K562 (cell line): ENCODE results near the gene SS18L1. TPM values are rescaled to one million over a fixed set of nuclear protein-coding genes. Genes with fewer than 3 reads are reported as not detected.

Experiments
- ATAC-seq: fragments of 200-7000 bp; cut with Tn5 transposase; 3 replicates; pipeline ENCODE4 v1.9.1; 2020; ENCODE audit warnings: moderate library complexity
- BruUV-seq: library from RNA; stranded (reverse); fragments of 400-500 nt; replicated peaks from 2 replicates; lab custom pipeline; 2021; lab: Mats Ljungman, UMichigan
- CTCF ChIA-PET: fragments of 300-600 bp; formaldehyde crosslinking; extraction: SDS; loops from one replicate; lab custom pipeline; 2021; ENCODE audit warnings: low intra/inter-chr PET ratio; lab: Yijun Ruan, JAX
- POLR2A ChIA-PET: fragments of 300-600, 350-650 bp; sonication (Branson Sonifier 250); formaldehyde crosslinking; extraction: SDS; loops from one replicate; lab custom pipeline; 2021; ENCODE audit warnings: antibody characterized with exemption, inconsistent platforms; lab: Yijun Ruan, JAX
- DNase-seq, 4 experiments: peaks; one replicate each; pipeline versions ENCODE4 v3.0.0 to v3.0.0-alpha.2; 2011 to 2018; ENCODE audit warnings: low spot score in 3 of 4, mixed read lengths in 3 of 4; ENCODE audit errors: extremely low read depth in 1 of 4
- FAIRE-seq: peaks from 2 replicates; lab custom pipeline; 2011; peaks lifted over from hg19 to GRCh38; lab: Jason Lieb, UNC
- H2AFZ ChIP-seq: 2 replicates; pipeline ENCODE4 v1.6.0; 2011; ENCODE audit warnings: low read depth, low read length, control low read depth, inconsistent platforms
- H3K27ac ChIP-seq: fragments of 200-600 bp; 3 replicates; pipeline ENCODE4 v1.8.0; 2011; ENCODE audit warnings: low read depth, mild to moderate bottlenecking, control low read depth, inconsistent platforms, low read length, moderate library complexity, mixed read lengths; ENCODE audit errors: extremely low read depth
- H3K27me3 ChIP-seq, 2 experiments: fragments of 300-600 bp in 1 of 2; 2 replicates in 1 of 2; 3 replicates in 1 of 2; pipeline versions ENCODE4 v1.6.0 to v1.8.0; 2011; ENCODE audit warnings: inconsistent platforms in 2 of 2, low read length in 2 of 2, mild to moderate bottlenecking in 1 of 2, mixed read lengths in 1 of 2, moderate library complexity in 1 of 2; ENCODE audit not compliant: control insufficient read depth in 2 of 2, insufficient read depth in 2 of 2
- H3K36me3 ChIP-seq: fragments of 300-600 bp; 3 replicates; pipeline ENCODE4 v1.8.0; 2011; ENCODE audit warnings: mild to moderate bottlenecking, low read length, inconsistent platforms; ENCODE audit not compliant: control insufficient read depth, insufficient read depth
- H3K4me1 ChIP-seq, 2 experiments: fragments of 200-600 bp in 1 of 2; replicated peaks in 1 of 2; 2 replicates in 1 of 2; 3 replicates in 1 of 2; pipeline versions ENCODE4 v1.5.1 to v1.8.0; 2011; ENCODE audit warnings: inconsistent platforms in 2 of 2, low read length in 2 of 2, mild to moderate bottlenecking in 1 of 2, mixed read lengths in 1 of 2, moderate library complexity in 1 of 2; ENCODE audit not compliant: control insufficient read depth in 2 of 2, insufficient read depth in 2 of 2
- H3K4me2 ChIP-seq: 2 replicates; pipeline ENCODE4 v1.6.1; 2011; ENCODE audit warnings: low read length, control low read depth, inconsistent platforms, mixed read lengths; ENCODE audit not compliant: insufficient read depth
- H3K4me3 ChIP-seq: fragments of 200-600 bp; sonication (generic), shearing (Covaris generic); 2 replicates; pipeline ENCODE4 v1.5.1; 2016; ENCODE audit warnings: control low read depth, inconsistent platforms
- H3K79me2 ChIP-seq: fragments of 200-600 bp; 3 replicates; pipeline ENCODE4 v1.8.0; 2011; ENCODE audit warnings: low read length, inconsistent platforms; ENCODE audit not compliant: control insufficient read depth, insufficient read depth
- H3K9ac ChIP-seq, 2 experiments: 2 replicates each; pipeline versions ENCODE4 v1.6.0 to v1.6.1; 2011; ENCODE audit warnings: low read depth in 2 of 2, low read length in 2 of 2, control low read depth in 1 of 2, inconsistent platforms in 1 of 2, mild to moderate bottlenecking in 1 of 2, mixed read lengths in 1 of 2; ENCODE audit not compliant: insufficient read depth in 1 of 2
- H3K9me1 ChIP-seq: one replicate; pipeline ENCODE4 v1.6.0; 2011; ENCODE audit warnings: inconsistent platforms, mild to moderate bottlenecking, low read length, moderate library complexity; ENCODE audit not compliant: control insufficient read depth, insufficient read depth
- H3K9me3 ChIP-seq: replicated peaks from 2 replicates; pipeline ENCODE4 v1.5.1; 2011; ENCODE audit warnings: low read depth, low read length, inconsistent platforms; ENCODE audit not compliant: control insufficient read depth, insufficient read depth
- H4K20me1 ChIP-seq: replicated peaks from 2 replicates; pipeline ENCODE4 v1.6.1; 2011; ENCODE audit warnings: low read length, inconsistent platforms, mixed read lengths; ENCODE audit not compliant: control insufficient read depth, insufficient read depth
- FOXA3 ChIP-seq, 2 experiments: fragments of 450-650 bp in 1 of 2; sonication (generic) in 1 of 2; formaldehyde crosslinking; IDR thresholded peaks in 1 of 2; conservative IDR thresholded peaks in 1 of 2; 2 replicates each; pipeline versions ENCODE4 v1.4.0 to v1.8.0; 2020 to 2022; ENCODE audit warnings: mild to moderate bottlenecking in 2 of 2, missing genetic modification reagents in 1 of 2
- FOXM1 ChIP-seq, 2 experiments: fragments of 450-650 bp in 1 of 2; sonication (generic) in 1 of 2; formaldehyde crosslinking in 1 of 2; IDR thresholded peaks; 2 replicates each; pipeline versions ENCODE4 v1.6.1 to v1.9.0; 2017 to 2022; ENCODE audit warnings: low read depth in 2 of 2, mild to moderate bottlenecking in 2 of 2, missing genetic modification reagents in 1 of 2, moderate library complexity in 1 of 2
- HDAC1 ChIP-seq, 2 experiments: fragments of 450-650 bp; IDR thresholded peaks; 2 replicates each; pipeline ENCODE4 v1.6.1; 2016 to 2017; ENCODE audit warnings: inconsistent platforms in 1 of 2, mild to moderate bottlenecking in 1 of 2, moderate library complexity in 1 of 2
- NFIC ChIP-seq: fragments of 450-650 bp; IDR thresholded peaks from 2 replicates; pipeline ENCODE4 v1.6.1; 2017; ENCODE audit warnings: mild to moderate bottlenecking, inconsistent platforms
- POLR2AphosphoS2 ChIP-seq: IDR thresholded peaks from 2 replicates; pipeline ENCODE4 v1.6.1; 2012; ENCODE audit warnings: low read length, improper control_type of control experiment
- POLR2B ChIP-seq: fragments of 450-650 bp; IDR thresholded peaks from 2 replicates; pipeline ENCODE4 v1.6.1; 2018; ENCODE audit warnings: low read depth; ENCODE audit not compliant: partially characterized antibody
- POLR2G ChIP-seq: fragments of 200-400 bp; formaldehyde crosslinking; IDR thresholded peaks from 2 replicates; pipeline ENCODE4 v1.6.1; 2017; ENCODE audit warnings: low read depth, mild to moderate bottlenecking, antibody characterized with exemption, low read length, moderate library complexity
- RBFOX2 ChIP-seq: fragments of 200-400 bp; formaldehyde crosslinking; IDR thresholded peaks from 2 replicates; pipeline ENCODE4 v1.6.1; 2017; ENCODE audit warnings: low read depth, mild to moderate bottlenecking, low read length, moderate library complexity
- SUPT5H ChIP-seq: fragments of 450-650 bp; IDR thresholded peaks from 2 replicates; pipeline ENCODE4 v1.6.1; 2016
- WGBS: fragments of 100-300 bp; shearing (Covaris generic); methylation state at CpG from one replicate; pipeline ENCODE4 v1.1.6; 2016; ENCODE audit warnings: low coverage, mixed read lengths; ENCODE audit not compliant: insufficient coverage; ENCODE audit errors: missing lambda C conversion rate; 5-methylcytosine and 5-hydroxymethylcytosine counted together
- in situ Hi-C: fragments of 300-500 bp; cut with MboI; formaldehyde crosslinking; loops from 4 replicates; pipeline ENCODE4 v1.15.0; 2018; ENCODE audit warnings: inconsistent platforms, mixed read lengths
- intact Hi-C: fragments of 100-400 bp; cut with micrococcal nuclease; formaldehyde crosslinking; loops from 2 replicates; pipeline ENCODE4 v1.14.2; 2022
- polyA plus RNA-seq, 8 experiments: library from polyadenylated mRNA; depleted of rRNA in 4 of 8; stranded (reverse) in 5 of 8; unstranded in 3 of 8; fragments of >200 nt; fragmentation: Nextera tagmentation in 2 of 8; fragmentation: Illumina TruSeq in 1 of 8; extraction: Ambion mirVana in 2 of 8; extraction: Trizol in 1 of 8; gene quantifications; 2 replicates each; pipeline versions ENCODE4 v1.2.1 to v1.2.3, GENCODE V29; 2011 to 2014; ENCODE audit warnings: inconsistent platforms in 1 of 8, missing spikeins in 1 of 8
- total RNA-seq, 7 experiments: library from RNA; depleted of rRNA in 6 of 7; stranded (reverse); fragments of >200 nt in 6 of 7; fragmentation: Illumina TruSeq in 2 of 7; extraction: Trizol in 2 of 7; gene quantifications; 2 replicates each; pipeline versions ENCODE4 v1.2.1 to v1.2.3, GENCODE V29; 2011 to 2021; ENCODE audit warnings: low replicate concordance in 1 of 7

SS18L1 gene
- total and polyA plus RNA-seq, 9 of the 15 experiments (the other 6 are each of a cell fraction or from before 2014, with no cell fraction given): 2.7 to 28.3 (median 15.1) TPM

DNA sequence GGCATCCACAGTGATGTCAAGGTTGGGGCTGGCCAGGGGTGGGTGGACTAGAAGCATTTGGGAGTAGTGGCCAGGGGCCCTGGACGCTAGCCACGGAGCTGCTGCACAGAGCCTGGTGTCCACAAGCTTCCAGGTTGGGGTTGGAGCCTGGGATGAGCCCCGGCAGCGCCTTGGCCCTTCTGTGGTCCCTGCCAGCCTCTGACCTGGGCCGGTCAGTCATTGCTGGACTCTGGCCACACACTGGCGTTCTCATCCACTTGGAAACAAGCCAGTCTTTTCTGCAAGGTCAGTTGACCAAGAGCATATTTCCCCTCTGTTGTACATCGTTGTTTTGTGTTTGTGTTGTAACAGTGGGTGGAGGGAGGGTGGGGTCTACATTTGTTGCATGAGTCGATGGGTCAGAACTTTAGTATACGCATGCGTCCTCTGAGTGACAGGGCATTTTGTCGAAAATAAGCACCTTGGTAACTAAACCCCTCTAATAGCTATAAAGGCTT, 8.8 kb upstream of the SS18L1 start:
- Histone ChIP-seq H3K79me2 (peaks cover 11% of the 10 kb centered on the region), H4K20me1 (peaks cover 23% of the 10 kb centered on the region), H3K9me1 (no peaks in the 10 kb centered on the region), H3K9me3 (no peaks in the 10 kb centered on the region), H3K36me3 (peaks cover 97% of the 10 kb centered on the region), H3K4me2 (no peak overlapping the region), H3K4me1 (peaks cover 0 to 6% of the 10 kb centered on the region in 2 experiments; a peak in 1 of 5 replicates), H3K27me3 (no peaks in the 10 kb centered on the region), H3K4me3 (no peak overlapping the region), H3K27ac (no peak overlapping the region), H3K9ac (no peak overlapping the region), H2AFZ (no peak overlapping the region)
- 87% methylated on average over 11 of the region's 11 CpGs for WGBS
- no peak for DNase-seq
- BruUV-seq: no TSS peak
- in situ Hi-C loops (loop anchor here (5.0 kb wide), 1 partner anchor 112 kb away; no protein-coding TSS in a partner anchor), intact Hi-C loops (no loop called here)
- POLR2A ChIA-PET: interaction anchor here (0.5 to 7.8 kb wide), 5 partner anchors 9 to 151 kb away, joined by 3 to 78 read pairs (median 6); partner anchors contain the start of gene LSM14B
- CTCF ChIA-PET: no interaction called here
- ATAC-seq: no peak; the same call in 2 of the 3 replicates
- peak; percentile 88; the same call in 1 of the 2 replicates for TF ChIP-seq POLR2AphosphoS2
- TF ChIP-seq HDAC1 (IDR thresholded peaks at IDR 0.05): no peak
- TF ChIP-seq SUPT5H: peak; percentile 18; the same call in 1 of the 2 replicates
- TF ChIP-seq POLR2G: peak; percentile 63
- TF ChIP-seq POLR2B: peak; percentile 22
- TF ChIP-seq NFIC: peak; percentile 39
- no peak for TF ChIP-seq FOXM1 (IDR thresholded peaks at IDR 0.05; ENCODE audit: low read depth)
- TF ChIP-seq FOXM1 (CRISPR knock-in tag; IDR thresholded peaks at IDR 0.05; ENCODE audit: low read depth): no peak
- TF ChIP-seq FOXA3 (CRISPR knock-in tag; conservative IDR thresholded peaks at IDR 0.05 in 1 of 2, IDR thresholded peaks at IDR 0.05 in 1 of 2): no peak
- TF ChIP-seq RBFOX2: 0 out of 2 replicates have a peak, but pooled peaks have one; percentile 16
- peak; percentile 72 for FAIRE-seq
